C4-2B (cell line): ENCODE results near the gene ZDHHC9.

Experiments
- ZFX ChIP-seq: fragments of 450-650 bp; IDR thresholded peaks from 2 replicates; pipeline ENCODE4 v1.6.1; 2017
- TF ChIP-seq, protein P1 (sequence below): fragments of 450-650 bp; conservative IDR thresholded peaks from 2 replicates; pipeline ENCODE4 v1.5.1; 2017; ENCODE audit warnings: mild to moderate bottlenecking

DNA sequence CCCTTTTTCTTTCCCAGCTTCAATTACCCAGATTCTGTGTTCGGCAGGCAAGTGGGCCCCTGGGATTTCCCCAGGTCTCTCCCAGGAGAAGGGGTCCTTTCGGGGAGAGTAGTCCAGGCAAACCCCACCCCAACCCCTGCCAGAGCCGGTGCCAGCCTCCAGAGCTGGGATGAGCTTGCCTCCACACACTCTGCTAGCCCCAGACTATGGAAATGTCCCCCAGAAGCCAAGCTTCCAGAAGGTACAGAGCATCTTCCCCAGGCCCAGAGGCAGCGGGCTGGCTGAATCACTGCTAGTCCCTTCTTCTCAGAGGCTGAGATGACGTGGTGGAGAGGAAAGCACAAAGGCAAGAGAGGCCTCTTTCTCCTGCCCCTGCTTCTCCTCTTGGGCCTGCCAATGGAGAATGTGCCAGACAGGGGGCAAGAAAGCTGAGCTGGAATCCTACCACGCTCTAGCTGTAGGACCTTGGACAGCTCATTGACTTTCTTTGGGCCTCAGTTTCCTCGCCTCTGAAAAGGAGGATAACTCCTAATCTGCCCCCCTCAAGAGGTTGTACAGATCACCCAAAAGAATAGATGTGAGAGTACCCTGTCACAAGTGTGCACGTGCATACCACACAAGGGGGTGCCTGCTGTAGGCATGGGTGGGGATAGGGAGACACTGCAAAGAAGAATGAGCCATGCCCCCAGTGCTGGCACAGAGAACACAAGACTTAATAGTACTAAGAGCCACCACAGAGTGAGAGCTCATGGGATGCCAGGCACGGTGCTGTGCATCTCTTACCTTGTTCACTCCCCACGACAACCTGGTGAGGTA, 61.8 kb downstream of the ZDHHC9 start:
- TF ChIP-seq, protein P1, sequence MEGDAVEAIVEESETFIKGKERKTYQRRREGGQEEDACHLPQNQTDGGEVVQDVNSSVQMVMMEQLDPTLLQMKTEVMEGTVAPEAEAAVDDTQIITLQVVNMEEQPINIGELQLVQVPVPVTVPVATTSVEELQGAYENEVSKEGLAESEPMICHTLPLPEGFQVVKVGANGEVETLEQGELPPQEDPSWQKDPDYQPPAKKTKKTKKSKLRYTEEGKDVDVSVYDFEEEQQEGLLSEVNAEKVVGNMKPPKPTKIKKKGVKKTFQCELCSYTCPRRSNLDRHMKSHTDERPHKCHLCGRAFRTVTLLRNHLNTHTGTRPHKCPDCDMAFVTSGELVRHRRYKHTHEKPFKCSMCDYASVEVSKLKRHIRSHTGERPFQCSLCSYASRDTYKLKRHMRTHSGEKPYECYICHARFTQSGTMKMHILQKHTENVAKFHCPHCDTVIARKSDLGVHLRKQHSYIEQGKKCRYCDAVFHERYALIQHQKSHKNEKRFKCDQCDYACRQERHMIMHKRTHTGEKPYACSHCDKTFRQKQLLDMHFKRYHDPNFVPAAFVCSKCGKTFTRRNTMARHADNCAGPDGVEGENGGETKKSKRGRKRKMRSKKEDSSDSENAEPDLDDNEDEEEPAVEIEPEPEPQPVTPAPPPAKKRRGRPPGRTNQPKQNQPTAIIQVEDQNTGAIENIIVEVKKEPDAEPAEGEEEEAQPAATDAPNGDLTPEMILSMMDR, result no peak
- no peak for TF ChIP-seq ZFX
